K562 (cell line): Measurements from ENCODE around the gene CDKN2C. TPM values are rescaled to one million over a fixed set of nuclear protein-coding genes. Genes with fewer than 3 reads are reported as not detected.

Source experiments
- CXXC5 ChIP-seq: fragments of 250-450 bp; sonication (Bioruptor Pico); IDR thresholded peaks from 2 replicates; pipeline ENCODE4 v1.8.0; 2022; ENCODE audit warnings: inconsistent platforms, mild to moderate bottlenecking, moderate library complexity
- FOXM1 ChIP-seq, 2 experiments: fragments of 450-650 bp in 1 of 2; sonication (generic) in 1 of 2; formaldehyde crosslinking in 1 of 2; IDR thresholded peaks; 2 replicates each; pipeline versions ENCODE4 v1.6.1 to v1.9.0; 2017 to 2022; ENCODE audit warnings: low read depth in 2 of 2, mild to moderate bottlenecking in 2 of 2, missing genetic modification reagents in 1 of 2, moderate library complexity in 1 of 2
- GTF3C2 ChIP-seq: IDR thresholded peaks from 3 replicates; pipeline ENCODE4 v1.6.1; 2011; ENCODE audit warnings: borderline replicate concordance, mild to moderate bottlenecking, moderate library complexity; ENCODE audit not compliant: insufficient read length; ENCODE audit errors: extremely low read depth
- HMGN3 ChIP-seq: IDR thresholded peaks from 2 replicates; pipeline ENCODE4 v1.6.1; 2011; ENCODE audit warnings: borderline replicate concordance, low read depth, mild to moderate bottlenecking, mixed read lengths, low read length; ENCODE audit not compliant: insufficient read length; ENCODE audit errors: extremely low read depth
- LARP7 ChIP-seq: fragments of 450-650 bp; IDR thresholded peaks from 2 replicates; pipeline ENCODE4 v1.6.1; 2016
- MCM2 ChIP-seq: fragments of 450-650 bp; IDR thresholded peaks from 2 replicates; pipeline ENCODE4 v1.6.1; 2017; ENCODE audit warnings: low read depth, mild to moderate bottlenecking
- MXI1 ChIP-seq: IDR thresholded peaks from 2 replicates; pipeline ENCODE4 v1.6.1; 2011; ENCODE audit warnings: low read depth, mild to moderate bottlenecking, improper control_type of control experiment, low read length
- NR3C1 ChIP-seq: sonication (generic); formaldehyde crosslinking; IDR thresholded peaks from 2 replicates; pipeline ENCODE4 v1.8.1; 2022; ENCODE audit warnings: missing genetic modification reagents
- PRMT5 ChIP-seq: sonication (generic); formaldehyde crosslinking; IDR thresholded peaks from 2 replicates; pipeline ENCODE4 v1.5.0; 2020; ENCODE audit warnings: missing genetic modification reagents
- RAD21 ChIP-seq, 2 experiments: fragments of 250-450 bp in 1 of 2; fragments of 450-650 bp in 1 of 2; sonication (Bioruptor Pico) in 1 of 2; formaldehyde crosslinking in 1 of 2; IDR thresholded peaks in 1 of 2; conservative IDR thresholded peaks in 1 of 2; 2 replicates each; pipeline versions ENCODE4 v1.4.0 to v1.8.0; 2020 to 2022; ENCODE audit warnings: mild to moderate bottlenecking in 2 of 2, moderate library complexity in 1 of 2
- SOX6 ChIP-seq: fragments of 450-650 bp; IDR thresholded peaks from 2 replicates; pipeline ENCODE4 v1.6.1; 2014; ENCODE audit warnings: mild to moderate bottlenecking
- ZBTB9 ChIP-seq: fragments of 450-650 bp; formaldehyde crosslinking; IDR thresholded peaks from 2 replicates; pipeline ENCODE4 v1.4.0; 2020; ENCODE audit warnings: mild to moderate bottlenecking, moderate library complexity
- ZNF134 ChIP-seq: fragments of 250-450 bp; sonication (Bioruptor Pico); conservative IDR thresholded peaks from 2 replicates; pipeline ENCODE4 v1.4.0; 2020
- ZNF23 ChIP-seq: fragments of 250-450 bp; sonication (Bioruptor Pico); IDR thresholded peaks from 2 replicates; pipeline ENCODE4 v1.4.0; 2020; ENCODE audit warnings: mild to moderate bottlenecking
- ZNF263 ChIP-seq: sonication (generic); formaldehyde crosslinking; IDR thresholded peaks from 2 replicates; pipeline ENCODE4 v1.8.0; 2022; ENCODE audit warnings: mild to moderate bottlenecking, missing genetic modification reagents, borderline replicate concordance
- ZNF316 ChIP-seq: fragments of 450-650 bp; IDR thresholded peaks from 2 replicates; pipeline ENCODE4 v1.6.1; 2016
- ZNF589 ChIP-seq: fragments of 200-800 bp; sonication (Bioruptor generic); IDR thresholded peaks from 2 replicates; pipeline ENCODE4 v1.6.1; 2016; ENCODE audit warnings: low read depth, missing genetic modification characterization, missing compliant biosample characterization
- polyA plus RNA-seq, 8 experiments: library from polyadenylated mRNA; depleted of rRNA in 4 of 8; stranded (reverse) in 5 of 8; unstranded in 3 of 8; fragments of >200 nt; fragmentation: Nextera tagmentation in 2 of 8; fragmentation: Illumina TruSeq in 1 of 8; extraction: Ambion mirVana in 2 of 8; extraction: Trizol in 1 of 8; gene quantifications; 2 replicates each; pipeline versions ENCODE4 v1.2.1 to v1.2.3, GENCODE V29; 2011 to 2014; ENCODE audit warnings: inconsistent platforms in 1 of 8, missing spikeins in 1 of 8
- total RNA-seq, 7 experiments: library from RNA; depleted of rRNA in 6 of 7; stranded (reverse); fragments of >200 nt in 6 of 7; fragmentation: Illumina TruSeq in 2 of 7; extraction: Trizol in 2 of 7; gene quantifications; 2 replicates each; pipeline versions ENCODE4 v1.2.1 to v1.2.3, GENCODE V29; 2011 to 2021; ENCODE audit warnings: low replicate concordance in 1 of 7
- TF ChIP-seq, protein P1 (sequence below): sonication (generic); formaldehyde crosslinking; IDR thresholded peaks from 2 replicates; pipeline ENCODE4 v1.8.1; 2022; ENCODE audit warnings: missing genetic modification reagents
- TF ChIP-seq, protein P2 (sequence below): IDR thresholded peaks from 2 replicates; pipeline ENCODE4 v1.6.1; 2012; ENCODE audit warnings: low read depth, low read length, improper control_type of control experiment, borderline replicate concordance
- TF ChIP-seq, protein P3 (sequence below): fragments of 250-450 bp; sonication (Bioruptor Pico); IDR thresholded peaks from 2 replicates; pipeline ENCODE4 v1.4.0; 2020; ENCODE audit warnings: mild to moderate bottlenecking, moderate library complexity

Gene CDKN2C
- total and polyA plus RNA-seq, 9 of the 15 experiments (the other 6 are each of a cell fraction or from before 2014, with no cell fraction given): 11.9 to 74.3 (median 45.9) TPM

DNA sequence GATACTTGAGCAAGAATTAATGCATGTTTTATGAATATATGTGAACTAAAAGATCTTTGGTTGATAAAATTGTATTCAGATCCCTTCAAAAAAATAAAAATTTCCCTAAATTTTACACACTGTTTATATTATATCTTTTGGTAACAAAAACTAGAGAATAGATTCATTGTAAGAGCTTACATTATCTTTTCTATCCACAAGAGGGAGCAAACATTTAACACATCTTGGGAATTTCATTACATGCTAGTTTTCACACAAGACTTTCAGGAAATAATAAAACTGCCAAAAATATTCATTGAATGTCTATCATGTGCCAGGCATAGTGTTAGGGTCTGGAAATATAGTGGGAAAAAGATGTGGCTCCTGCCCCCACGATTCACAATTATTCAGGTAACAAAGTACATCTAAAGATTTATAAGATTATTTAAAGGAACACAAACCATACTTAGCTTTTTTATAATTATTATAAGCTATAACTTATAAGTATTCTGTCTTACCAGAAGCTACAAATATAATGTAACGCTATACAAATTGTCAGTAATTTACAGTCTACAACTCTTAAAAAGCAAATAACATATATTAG, 40.6 kb upstream of the CDKN2C start (continued):
- TF ChIP-seq, protein P1, sequence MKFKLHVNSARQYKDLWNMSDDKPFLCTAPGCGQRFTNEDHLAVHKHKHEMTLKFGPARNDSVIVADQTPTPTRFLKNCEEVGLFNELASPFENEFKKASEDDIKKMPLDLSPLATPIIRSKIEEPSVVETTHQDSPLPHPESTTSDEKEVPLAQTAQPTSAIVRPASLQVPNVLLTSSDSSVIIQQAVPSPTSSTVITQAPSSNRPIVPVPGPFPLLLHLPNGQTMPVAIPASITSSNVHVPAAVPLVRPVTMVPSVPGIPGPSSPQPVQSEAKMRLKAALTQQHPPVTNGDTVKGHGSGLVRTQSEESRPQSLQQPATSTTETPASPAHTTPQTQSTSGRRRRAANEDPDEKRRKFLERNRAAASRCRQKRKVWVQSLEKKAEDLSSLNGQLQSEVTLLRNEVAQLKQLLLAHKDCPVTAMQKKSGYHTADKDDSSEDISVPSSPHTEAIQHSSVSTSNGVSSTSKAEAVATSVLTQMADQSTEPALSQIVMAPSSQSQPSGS: no peak
- TF ChIP-seq ZNF134: no peak
- no peak for TF ChIP-seq ZNF589 (CRISPR knock-in tag)
- no peak for TF ChIP-seq FOXM1 (IDR thresholded peaks at IDR 0.05; ENCODE audit: low read depth)
- TF ChIP-seq FOXM1 (CRISPR knock-in tag; IDR thresholded peaks at IDR 0.05; ENCODE audit: low read depth): no peak
- no peak for TF ChIP-seq MCM2
- TF ChIP-seq RAD21 (CRISPR knock-in tag; conservative IDR thresholded peaks at IDR 0.05 in 1 of 2, IDR thresholded peaks at IDR 0.05 in 1 of 2): peak; percentile 53 to 80
- TF ChIP-seq GTF3C2: no peak
- TF ChIP-seq HMGN3: no peak
- TF ChIP-seq PRMT5 (CRISPR knock-in tag): no peak
- TF ChIP-seq ZNF316: no peak
- TF ChIP-seq, protein P2, sequence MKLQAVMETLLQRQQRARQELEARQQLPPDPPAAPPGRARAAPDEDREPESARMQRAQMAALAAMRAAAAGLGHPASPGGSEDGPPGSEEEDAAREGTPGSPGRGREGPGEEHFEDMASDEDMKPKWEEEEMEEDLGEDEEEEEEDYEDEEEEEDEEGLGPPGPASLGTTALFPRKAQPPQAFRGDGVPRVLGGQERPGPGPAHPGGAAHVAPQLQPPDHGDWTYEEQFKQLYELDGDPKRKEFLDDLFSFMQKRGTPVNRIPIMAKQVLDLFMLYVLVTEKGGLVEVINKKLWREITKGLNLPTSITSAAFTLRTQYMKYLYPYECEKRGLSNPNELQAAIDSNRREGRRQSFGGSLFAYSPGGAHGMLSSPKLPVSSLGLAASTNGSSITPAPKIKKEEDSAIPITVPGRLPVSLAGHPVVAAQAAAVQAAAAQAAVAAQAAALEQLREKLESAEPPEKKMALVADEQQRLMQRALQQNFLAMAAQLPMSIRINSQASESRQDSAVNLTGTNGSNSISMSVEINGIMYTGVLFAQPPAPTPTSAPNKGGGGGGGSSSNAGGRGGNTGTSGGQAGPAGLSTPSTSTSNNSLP: peak; percentile 69; the same call in 1 of the 2 replicates
- TF ChIP-seq CXXC5: no peak
- TF ChIP-seq NR3C1: no peak
- no peak for TF ChIP-seq MXI1
- no peak for TF ChIP-seq ZNF23
- TF ChIP-seq ZBTB9 (CRISPR knock-in tag): no peak
- TF ChIP-seq LARP7: no peak
- TF ChIP-seq ZNF263 (CRISPR knock-in tag): no peak
- no peak for TF ChIP-seq SOX6
- TF ChIP-seq, protein P3, sequence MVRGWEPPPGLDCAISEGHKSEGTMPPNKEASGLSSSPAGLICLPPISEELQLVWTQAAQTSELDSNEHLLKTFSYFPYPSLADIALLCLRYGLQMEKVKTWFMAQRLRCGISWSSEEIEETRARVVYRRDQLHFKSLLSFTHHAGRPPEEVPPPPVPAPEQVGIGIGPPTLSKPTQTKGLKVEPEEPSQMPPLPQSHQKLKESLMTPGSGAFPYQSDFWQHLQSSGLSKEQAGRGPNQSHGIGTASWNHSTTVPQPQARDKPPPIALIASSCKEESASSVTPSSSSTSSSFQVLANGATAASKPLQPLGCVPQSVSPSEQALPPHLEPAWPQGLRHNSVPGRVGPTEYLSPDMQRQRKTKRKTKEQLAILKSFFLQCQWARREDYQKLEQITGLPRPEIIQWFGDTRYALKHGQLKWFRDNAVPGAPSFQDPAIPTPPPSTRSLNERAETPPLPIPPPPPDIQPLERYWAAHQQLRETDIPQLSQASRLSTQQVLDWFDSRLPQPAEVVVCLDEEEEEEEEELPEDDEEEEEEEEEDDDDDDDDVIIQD (CRISPR knock-in tag): no peak
